GM12875 (cell line): ENCODE results near the gene CEACAM21.
A peak's percentile ranks its signal among the peaks of the same experiment; 100 is the strongest.

Experiments
- H3K4me3 ChIP-seq: one replicate; pipeline ENCODE4 v1.5.1; 2011; ENCODE audit warnings: low read depth, low read length, control low read depth
- CTCF ChIP-seq: IDR thresholded peaks from 2 replicates; pipeline ENCODE4 v1.5.1; 2011; ENCODE audit warnings: low read depth, mild to moderate bottlenecking, control low read depth, inconsistent platforms, low read length, moderate library complexity, borderline replicate concordance; ENCODE audit not compliant: insufficient read depth

The CEACAM21 gene

GRCh38 chr19:41575998-41576397 lies at the start of gene CEACAM21:
CEACAM21 (plus strand) TSS chr19:41576166; CDS start chr19:41576275, 109 bp downstream.
- TF ChIP-seq CTCF, result no peak
- peak within 1 kb of the TSS; percentile 31 for H3K4me3 ChIP-seq

- TF ChIP-seq CTCF, result no peak
- no peak overlapping the region for H3K4me3 ChIP-seq
Observed at GRCh38 chr19:41527089-41527488, 48.9 kb upstream of the CEACAM21 start.

- H3K4me3 ChIP-seq, result no peak overlapping the region
- no peak for TF ChIP-seq CTCF
Observed at GRCh38 chr19:41528106-41528505, 47.9 kb upstream of the CEACAM21 start.

GRCh38 chr19:41529484-41530183 lies 46.3 kb upstream of the CEACAM21 start:
- no peak overlapping the region for H3K4me3 ChIP-seq

GRCh38 chr19:41530184-41530534 lies 45.8 kb upstream of the CEACAM21 start:
- H3K4me3 ChIP-seq, result no peak overlapping the region
- no peak for TF ChIP-seq CTCF

More at GRCh38 chr19:41529484-41530183, 46.3 kb upstream of the CEACAM21 start:
- TF ChIP-seq CTCF, result no peak

- no peak for TF ChIP-seq CTCF
- no peak overlapping the region for H3K4me3 ChIP-seq
Observed at GRCh38 chr19:41530761-41531301, 45.1 kb upstream of the CEACAM21 start.

- TF ChIP-seq CTCF, result no peak
- peak overlapping the region; percentile 53 for H3K4me3 ChIP-seq
Observed at GRCh38 chr19:41531438-41532311, 44.3 kb upstream of the CEACAM21 start.
